D721Med (cell line): Measurements from ENCODE around the gene SLC35G4.

ENCODE experiments used
- DNase-seq: peaks from one replicate; pipeline ENCODE4 v3.0.0; 2011; ENCODE audit warnings: low spot score; ENCODE audit not compliant: insufficient read length
- FAIRE-seq: peaks from 2 replicates; lab custom pipeline; 2011; peaks lifted over from hg19 to GRCh38; lab: Jason Lieb, UNC
- TF ChIP-seq, protein P1 (sequence below): IDR thresholded peaks from 2 replicates; pipeline ENCODE4 v1.5.1; 2012; ENCODE audit warnings: mild to moderate bottlenecking, control low read depth; ENCODE audit not compliant: insufficient read depth; ENCODE audit errors: missing control alignments

Gene SLC35G4

DNA sequence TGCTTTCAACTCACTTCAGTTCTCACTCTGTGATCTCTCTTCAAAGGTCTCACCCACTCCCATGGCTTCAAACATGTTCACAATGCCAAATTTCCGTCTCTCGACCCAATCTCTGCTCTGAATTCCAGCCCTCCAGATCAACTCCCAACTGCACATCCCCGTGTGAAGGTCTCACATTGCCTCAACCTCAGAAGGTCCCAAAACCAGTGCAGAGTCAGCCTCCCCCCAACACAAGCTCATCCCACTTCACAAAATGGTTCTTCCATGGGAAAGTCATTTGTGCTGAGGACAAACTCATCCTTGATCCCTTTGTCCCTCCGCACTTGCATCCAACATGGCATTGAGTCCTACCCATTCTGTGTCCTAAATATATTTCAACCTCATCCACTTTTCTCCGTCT, 48.6 kb downstream of the SLC35G4 start:
- FAIRE-seq: no peak
- TF ChIP-seq, protein P1, sequence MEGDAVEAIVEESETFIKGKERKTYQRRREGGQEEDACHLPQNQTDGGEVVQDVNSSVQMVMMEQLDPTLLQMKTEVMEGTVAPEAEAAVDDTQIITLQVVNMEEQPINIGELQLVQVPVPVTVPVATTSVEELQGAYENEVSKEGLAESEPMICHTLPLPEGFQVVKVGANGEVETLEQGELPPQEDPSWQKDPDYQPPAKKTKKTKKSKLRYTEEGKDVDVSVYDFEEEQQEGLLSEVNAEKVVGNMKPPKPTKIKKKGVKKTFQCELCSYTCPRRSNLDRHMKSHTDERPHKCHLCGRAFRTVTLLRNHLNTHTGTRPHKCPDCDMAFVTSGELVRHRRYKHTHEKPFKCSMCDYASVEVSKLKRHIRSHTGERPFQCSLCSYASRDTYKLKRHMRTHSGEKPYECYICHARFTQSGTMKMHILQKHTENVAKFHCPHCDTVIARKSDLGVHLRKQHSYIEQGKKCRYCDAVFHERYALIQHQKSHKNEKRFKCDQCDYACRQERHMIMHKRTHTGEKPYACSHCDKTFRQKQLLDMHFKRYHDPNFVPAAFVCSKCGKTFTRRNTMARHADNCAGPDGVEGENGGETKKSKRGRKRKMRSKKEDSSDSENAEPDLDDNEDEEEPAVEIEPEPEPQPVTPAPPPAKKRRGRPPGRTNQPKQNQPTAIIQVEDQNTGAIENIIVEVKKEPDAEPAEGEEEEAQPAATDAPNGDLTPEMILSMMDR: no peak
- no peak for DNase-seq

DNA sequence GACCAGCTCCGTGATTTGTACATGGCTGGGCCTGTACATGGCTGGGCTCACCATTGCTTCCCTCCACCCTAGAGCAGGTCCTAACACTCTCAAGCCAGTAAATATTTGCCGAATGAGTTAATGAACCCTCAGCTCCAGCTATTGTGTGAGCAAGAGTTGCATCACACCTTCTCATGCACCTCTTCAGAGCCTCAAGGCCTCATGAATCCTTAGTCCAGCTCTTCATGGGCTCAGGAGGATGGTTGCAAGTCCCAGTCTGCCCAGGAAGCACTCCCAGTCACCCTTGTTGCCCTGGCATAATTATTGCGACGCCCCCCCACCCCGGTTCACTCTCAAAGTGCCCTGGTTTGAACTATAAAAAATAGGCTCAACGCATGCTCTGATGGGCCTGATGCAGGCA, 49.6 kb downstream of the SLC35G4 start:
- FAIRE-seq (no peak), DNase-seq (no peak)
- TF ChIP-seq, protein P1: no peak
